CD4-positive, alpha-beta T cell (primary cell): ENCODE results near the gene SYNGR3. TPM values are rescaled to one million over a fixed set of nuclear protein-coding genes. Genes with fewer than 3 reads are reported as not detected.

Source experiments
- ATAC-seq: fragments of 200-7000 bp; cut with Tn5 transposase; one replicate; pipeline ENCODE4 v1.10.0; 2022; ENCODE audit warnings: mild to moderate bottlenecking; ENCODE audit not compliant: poor library complexity
- CTCF ChIA-PET: fragments of 350-600 bp; sonication (Branson Sonifier 250); formaldehyde crosslinking; loops from one replicate; lab custom pipeline; 2021; ENCODE audit warnings: antibody characterized with exemption, inconsistent platforms; lab: Charles Lee
- POLR2A ChIA-PET: fragments of 350-600 bp; sonication (Branson Sonifier 250); formaldehyde crosslinking; loops from one replicate; lab custom pipeline; 2021; ENCODE audit warnings: antibody characterized with exemption, inconsistent platforms; lab: Charles Lee
- DNase-seq, 14 experiments: peaks; one replicate each; pipeline ENCODE4 v3.0.0-alpha.2; 2013 to 2020; ENCODE audit warnings: mixed read lengths in 2 of 14
- H3K27ac ChIP-seq, 2 donors: one replicate each; pipeline versions ENCODE4 v1.5.1 to v1.7.0; 2013; ENCODE audit warnings: low read length in 2 of 2, low read depth in 1 of 2, mild to moderate bottlenecking in 1 of 2
- H3K27me3 ChIP-seq, 2 experiments: 1 replicate in 1 of 2; 2 replicates in 1 of 2; pipeline versions ENCODE4 v1.6.1 to v1.7.0; 2013; ENCODE audit warnings: low read length in 2 of 2, control low read depth in 1 of 2, mild to moderate bottlenecking in 1 of 2, moderate library complexity in 1 of 2; ENCODE audit not compliant: insufficient read depth in 2 of 2, control insufficient read depth in 1 of 2
- H3K36me3 ChIP-seq: one replicate; pipeline ENCODE4 v1.6.1; 2013; ENCODE audit warnings: low read length, control low read depth; ENCODE audit not compliant: insufficient read depth
- H3K4me1 ChIP-seq: one replicate; pipeline ENCODE4 v1.6.1; 2013; ENCODE audit warnings: low read length, control low read depth; ENCODE audit not compliant: insufficient read depth
- H3K4me3 ChIP-seq: one replicate; pipeline ENCODE4 v1.5.1; 2013; ENCODE audit warnings: mild to moderate bottlenecking, low read length, moderate library complexity
- H3K9me3 ChIP-seq, 2 experiments: 1 replicate in 1 of 2; 2 replicates in 1 of 2; pipeline versions ENCODE4 v1.6.1 to v1.7.0; 2013; ENCODE audit warnings: low read length in 2 of 2, mild to moderate bottlenecking in 2 of 2, control low read depth in 1 of 2, moderate library complexity in 1 of 2; ENCODE audit not compliant: control insufficient read depth in 1 of 2, insufficient read depth in 1 of 2
- H3K27ac Mint-ChIP-seq: one replicate; pipeline ENCODE4 v1.8.0; 2020; ENCODE audit warnings: mixed read lengths
- H3K27me3 Mint-ChIP-seq: one replicate; pipeline ENCODE4 v1.8.0; 2021; ENCODE audit warnings: mixed read lengths
- H3K36me3 Mint-ChIP-seq: one replicate; pipeline ENCODE4 v1.8.0; 2021; ENCODE audit warnings: low read depth, mixed read lengths
- H3K4me1 Mint-ChIP-seq: one replicate; pipeline ENCODE4 v1.8.0; 2021; ENCODE audit warnings: low read depth, mixed read lengths
- H3K4me3 Mint-ChIP-seq: one replicate; pipeline ENCODE4 v1.8.0; 2020; ENCODE audit warnings: mild to moderate bottlenecking, mixed read lengths
- H3K9me3 Mint-ChIP-seq: one replicate; pipeline ENCODE4 v1.8.0; 2020; ENCODE audit warnings: mixed read lengths
- intact Hi-C, 2 experiments: fragments of 100-400 bp; cut with DNase I in 1 of 2; cut with micrococcal nuclease in 1 of 2; formaldehyde crosslinking; loops; one replicate each; pipeline versions ENCODE4 v1.15.1 to v1.9.0; 2023 to 2025; cut with DNase I, micrococcal nuclease
- total RNA-seq, 174 experiments: library from RNA in 2 of 174; stranded (reverse) in 2 of 174; gene quantifications; one replicate each; pipeline ENCODE4 v1.2.3 and lab custom pipeline; 2021 to 2026
- TF ChIP-seq, protein P1 (sequence below): fragments of 200-600 bp; IDR thresholded peaks from one replicate; pipeline ENCODE4 v1.8.0; 2022; ENCODE audit warnings: antibody characterized with exemption, mild to moderate bottlenecking

SYNGR3 gene
- total RNA-seq, 2 experiments from 2014 or later, result 3.8 to 3.9 TPM

DNA sequence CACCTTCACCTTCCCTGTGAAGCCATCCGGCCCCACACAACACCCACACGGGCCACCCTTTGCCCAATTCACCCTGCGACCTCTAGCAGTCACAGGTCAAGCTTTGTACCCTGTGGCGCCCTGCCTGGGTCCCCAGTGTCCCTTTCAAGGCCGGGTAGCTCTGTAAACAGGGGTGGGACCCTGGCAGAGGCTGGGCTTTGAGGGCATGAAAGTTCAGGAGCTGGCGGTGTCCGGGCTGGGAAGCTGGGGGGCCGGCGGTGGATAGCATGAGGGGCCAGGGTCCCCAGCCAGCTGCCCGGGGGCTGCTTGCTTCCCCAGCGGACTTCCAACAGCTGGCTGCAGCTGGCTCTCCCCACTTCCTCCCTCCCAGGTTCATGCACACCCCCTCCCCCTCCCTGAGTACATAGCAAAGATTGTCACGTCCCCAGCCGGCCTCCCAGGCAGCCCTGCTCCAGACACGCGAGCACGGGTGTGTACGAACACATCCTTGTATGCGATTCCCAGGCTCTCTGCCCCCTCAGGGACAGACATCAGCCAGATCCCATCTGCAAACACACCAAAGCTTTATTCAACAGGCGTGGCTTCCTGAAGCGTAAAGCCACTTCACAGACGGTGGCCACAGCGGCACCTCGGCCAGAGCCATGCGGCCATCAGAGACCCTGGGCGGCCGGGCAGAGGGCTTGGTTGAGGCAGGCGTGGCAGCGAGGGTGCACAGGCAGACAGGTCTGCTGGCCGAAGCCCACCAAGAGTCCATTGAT, 49.7 kb downstream of the SYNGR3 start:
- Mint-ChIP-seq H3K27ac (no peak overlapping the region), H3K4me1 (no peaks in the 10 kb centered on the region), H3K9me3 (no peaks in the 10 kb centered on the region), H3K27me3 (no peaks in the 10 kb centered on the region), H3K4me3 (no peak overlapping the region), H3K36me3 (no peaks in the 10 kb centered on the region)
- POLR2A ChIA-PET, result no interaction called here
- no peak overlapping the region for H3K4me3 ChIP-seq
- H3K4me1 ChIP-seq, result peaks cover 5% of the 10 kb centered on the region
- H3K9me3 ChIP-seq, result no peaks in the 10 kb centered on the region
- intact Hi-C loops, result loop anchor here in 1 of 2 experiments (10.0 kb wide), 1 partner anchor 565 kb away; the partner anchor contains the start of gene CLCN7
- H3K27ac ChIP-seq, result no peak overlapping the region
- ATAC-seq, result no peak
- CTCF ChIA-PET, result no interaction called here
- H3K36me3 ChIP-seq, result peaks cover 2% of the 10 kb centered on the region
- TF ChIP-seq, protein P1, sequence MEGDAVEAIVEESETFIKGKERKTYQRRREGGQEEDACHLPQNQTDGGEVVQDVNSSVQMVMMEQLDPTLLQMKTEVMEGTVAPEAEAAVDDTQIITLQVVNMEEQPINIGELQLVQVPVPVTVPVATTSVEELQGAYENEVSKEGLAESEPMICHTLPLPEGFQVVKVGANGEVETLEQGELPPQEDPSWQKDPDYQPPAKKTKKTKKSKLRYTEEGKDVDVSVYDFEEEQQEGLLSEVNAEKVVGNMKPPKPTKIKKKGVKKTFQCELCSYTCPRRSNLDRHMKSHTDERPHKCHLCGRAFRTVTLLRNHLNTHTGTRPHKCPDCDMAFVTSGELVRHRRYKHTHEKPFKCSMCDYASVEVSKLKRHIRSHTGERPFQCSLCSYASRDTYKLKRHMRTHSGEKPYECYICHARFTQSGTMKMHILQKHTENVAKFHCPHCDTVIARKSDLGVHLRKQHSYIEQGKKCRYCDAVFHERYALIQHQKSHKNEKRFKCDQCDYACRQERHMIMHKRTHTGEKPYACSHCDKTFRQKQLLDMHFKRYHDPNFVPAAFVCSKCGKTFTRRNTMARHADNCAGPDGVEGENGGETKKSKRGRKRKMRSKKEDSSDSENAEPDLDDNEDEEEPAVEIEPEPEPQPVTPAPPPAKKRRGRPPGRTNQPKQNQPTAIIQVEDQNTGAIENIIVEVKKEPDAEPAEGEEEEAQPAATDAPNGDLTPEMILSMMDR, result no peak
- H3K27me3 ChIP-seq, result no peaks in the 10 kb centered on the region
- DNase-seq, result no peak

DNA sequence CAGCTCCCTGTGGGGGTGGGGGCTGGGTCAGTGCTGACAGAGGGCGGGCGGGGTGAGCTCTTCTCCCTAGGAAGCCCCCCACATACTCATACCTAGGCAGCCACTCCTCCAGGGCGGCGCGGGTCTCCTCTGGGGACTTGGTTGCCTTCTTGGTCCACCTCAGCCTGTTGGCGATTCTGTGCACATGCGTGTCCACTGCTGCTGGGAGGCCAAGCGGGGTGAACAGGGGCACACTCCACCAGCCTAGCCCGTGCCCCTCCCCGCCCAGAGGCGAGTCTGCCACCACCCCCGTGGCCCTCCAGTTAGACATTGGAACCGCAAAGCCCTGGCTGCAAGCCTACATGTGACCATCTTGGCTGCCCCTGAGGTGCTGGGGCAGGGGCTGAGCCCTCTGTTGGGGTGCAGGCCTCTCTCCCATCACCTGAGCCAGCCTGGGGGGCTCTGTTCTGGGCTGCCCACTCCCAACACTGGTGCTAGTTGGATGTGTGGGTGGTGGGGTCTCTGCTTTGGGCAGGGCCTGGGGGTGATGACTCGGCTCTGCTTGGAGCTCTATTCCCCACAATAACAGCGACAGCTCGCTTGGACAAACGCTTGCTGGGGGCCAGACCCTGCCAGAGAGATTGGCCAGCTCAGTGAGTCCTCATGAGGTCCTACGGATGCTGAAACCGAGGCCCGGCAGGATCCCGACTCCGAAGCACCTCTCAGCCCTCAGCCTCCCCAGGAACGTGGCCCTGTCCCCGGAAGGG, 50.4 kb downstream of the SYNGR3 start:
- Mint-ChIP-seq H3K36me3 (no peaks in the 10 kb centered on the region), H3K4me3 (no peak overlapping the region), H3K27ac (no peak overlapping the region), H3K9me3 (no peaks in the 10 kb centered on the region), H3K27me3 (no peaks in the 10 kb centered on the region), H3K4me1 (no peaks in the 10 kb centered on the region)
- Histone ChIP-seq H3K27ac (no peak overlapping the region), H3K4me3 (no peak overlapping the region), H3K27me3 (no peaks in the 10 kb centered on the region), H3K9me3 (no peaks in the 10 kb centered on the region), H3K36me3 (peaks cover 2% of the 10 kb centered on the region), H3K4me1 (peaks cover 5% of the 10 kb centered on the region)
- DNase-seq, result no peak
- no peak for ATAC-seq
- TF ChIP-seq, protein P1, result no peak
- ChIA-PET CTCF (no interaction called here), POLR2A (no interaction called here)
- intact Hi-C loops, result loop anchor here in 1 of 2 experiments (10.0 kb wide), 1 partner anchor 565 kb away; the partner anchor contains the start of gene CLCN7

DNA sequence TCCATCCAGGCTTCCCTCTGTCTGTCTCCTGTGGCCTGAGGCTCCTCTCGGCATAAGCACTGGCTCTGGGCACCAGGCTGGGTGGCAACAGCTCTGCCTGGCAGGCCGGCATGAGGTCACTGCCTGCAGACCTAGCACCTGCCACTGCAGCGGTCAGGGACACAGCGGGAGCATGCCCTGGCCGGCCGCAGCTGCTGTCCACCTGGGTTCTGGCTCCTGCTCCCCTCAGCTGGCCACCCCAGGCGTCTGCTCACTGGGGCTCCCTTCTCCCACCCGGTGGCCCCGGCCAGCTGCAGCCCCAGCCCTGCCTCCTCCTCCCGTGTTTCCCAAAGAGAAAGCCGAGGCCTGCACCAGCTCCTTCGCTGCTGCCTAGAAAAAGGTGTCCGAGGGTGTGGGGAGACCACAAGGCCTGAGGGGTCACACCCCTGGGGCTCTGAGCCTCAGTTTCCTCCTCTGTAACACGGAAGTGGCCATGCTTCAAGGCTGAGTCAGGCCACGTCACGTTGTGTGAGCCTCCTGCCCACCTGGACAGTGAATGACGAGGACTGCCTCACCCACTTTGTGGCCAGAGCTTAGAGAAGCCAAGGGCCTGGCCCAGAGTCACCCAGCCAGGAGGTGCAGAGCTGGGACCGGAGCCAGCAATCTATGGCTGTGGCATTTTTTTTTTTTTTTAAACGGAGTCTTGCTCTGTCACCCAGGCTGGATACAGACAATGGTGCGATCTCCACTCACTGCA, 51.2 kb downstream of the SYNGR3 start:
- H3K36me3 Mint-ChIP-seq, result no peaks in the 10 kb centered on the region
- H3K9me3 ChIP-seq, result no peaks in the 10 kb centered on the region
- no peak for ATAC-seq
- H3K4me3 ChIP-seq, result no peak overlapping the region
- H3K27ac ChIP-seq, result no peak overlapping the region
- H3K36me3 ChIP-seq, result peaks cover 4% of the 10 kb centered on the region
- POLR2A ChIA-PET, result no interaction called here
- CTCF ChIA-PET, result interaction anchor here (1.0 kb wide), 1 partner anchor 100 kb away, joined by 3 read pairs; no protein-coding TSS in a partner anchor
- no peaks in the 10 kb centered on the region for H3K27me3 ChIP-seq
- no peak overlapping the region for H3K4me3 Mint-ChIP-seq
- no peak for DNase-seq
- H3K27me3 Mint-ChIP-seq, result no peaks in the 10 kb centered on the region
- intact Hi-C loops, result loop anchor here in 1 of 2 experiments (10.0 kb wide), 1 partner anchor 566 kb away; the partner anchor contains the start of gene CLCN7
- peaks cover 5% of the 10 kb centered on the region for H3K4me1 ChIP-seq
- TF ChIP-seq, protein P1, result no peak
- H3K9me3 Mint-ChIP-seq, result no peaks in the 10 kb centered on the region
- no peaks in the 10 kb centered on the region for H3K4me1 Mint-ChIP-seq
- H3K27ac Mint-ChIP-seq, result no peak overlapping the region
